ENCODE results near the gene ARIH2. TPM values are rescaled to one million over a fixed set of nuclear protein-coding genes. Genes with fewer than 3 reads are reported as not detected.

ARIH2 gene
- total RNA-seq, 1 experiment from 2014 or later, result 122 TPM

DNA sequence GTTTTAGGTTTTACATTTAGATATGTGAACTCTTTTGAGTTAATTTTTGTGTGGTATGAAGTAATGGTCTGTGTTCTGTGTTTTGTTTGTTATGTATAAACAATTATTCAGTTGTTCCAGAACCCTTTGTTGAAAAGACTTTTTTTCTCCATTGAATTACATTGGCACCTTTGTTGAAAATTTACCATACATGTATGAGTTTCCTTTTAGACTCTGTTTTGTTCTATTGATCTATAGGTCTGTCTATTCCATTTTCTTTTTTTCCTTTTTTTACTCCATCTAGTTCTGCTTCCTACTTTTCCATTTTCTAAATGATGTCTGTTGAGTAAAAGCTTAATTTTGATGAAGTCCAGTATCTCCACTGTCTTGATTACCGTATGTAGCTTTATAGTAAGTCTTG lies 31.4 kb downstream of the ARIH2 start:
- Histone ChIP-seq H3K23ac (ENCODE audit: insufficient read length, low read depth, low read length) (no peak overlapping the region), H3T11ph (ENCODE audit: low read length) (no peak overlapping the region), H4K91ac (ENCODE audit: insufficient read length, low read depth, low read length) (no peak overlapping the region), H2BK20ac (ENCODE audit: low read depth, low read length, poor library complexity, severe bottlenecking) (no peak overlapping the region), H2BK15ac (ENCODE audit: low read depth, low read length) (no peak overlapping the region), H3K9ac (ENCODE audit: extremely low read depth, insufficient read length, low read length) (no peak overlapping the region), H3K14ac (ENCODE audit: insufficient read depth, low read length) (no peak overlapping the region), H2BK12ac (ENCODE audit: insufficient read length, low read depth, low read length) (no peak overlapping the region), H2BK120ac (ENCODE audit: low read depth, low read length, poor library complexity, severe bottlenecking) (no peak overlapping the region), H3K18ac (ENCODE audit: insufficient read length, low read depth, low read length) (no peak overlapping the region), H3K9me3 (ENCODE audit: control insufficient read depth, low read depth, low read length) (no peaks in the 10 kb centered on the region), H3K79me1 (ENCODE audit: insufficient read depth, low read depth, low read length, poor library complexity, severe bottlenecking) (peaks cover 2% of the 10 kb centered on the region), H4K8ac (replicated peaks; ENCODE audit: insufficient read length, low read depth, low read length) (no peak overlapping the region), H4K5ac (ENCODE audit: insufficient read length, low read depth, low read length) (no peak overlapping the region), H3K23me2 (ENCODE audit: insufficient read length, low read depth, low read length, poor library complexity, severe bottlenecking) (no peaks in the 10 kb centered on the region), H3K79me2 (ENCODE audit: insufficient read depth, low read length) (no peaks in the 10 kb centered on the region; the same call in 1 of the 2 replicates), H2AFZ (ENCODE audit: low read length) (no peak overlapping the region), H3K56ac (ENCODE audit: insufficient read length, low read depth, low read length) (no peak overlapping the region), H3K4ac (ENCODE audit: low read depth, low read length) (no peak overlapping the region), H3K27me3 (ENCODE audit: insufficient read depth, low read length) (no peaks in the 10 kb centered on the region), H4K20me1 (ENCODE audit: control insufficient read depth, insufficient read depth, insufficient read length) (no peaks in the 10 kb centered on the region), H3K4me1 (ENCODE audit: insufficient read depth, low read length) (no peaks in the 10 kb centered on the region), H3K27ac (ENCODE audit: insufficient read length, low read depth, low read length) (no peak overlapping the region), H2BK5ac (ENCODE audit: insufficient read length, low read length) (no peak overlapping the region), H3K4me2 (ENCODE audit: insufficient read depth, insufficient read length, low read length) (no peak overlapping the region), H2AK5ac (ENCODE audit: insufficient read length, low read length) (no peak overlapping the region)
- Mint-ChIP-seq H3K36me3 (ENCODE audit: insufficient read depth in 1 of 3, low read depth in 3 of 3) (peaks cover 7 to 22% (median 14%) of the 10 kb centered on the region in 3 experiments; a peak in 6 of 7 replicates), H3K27ac (peak overlapping the region in 1 of 3 experiments; percentile 39; a peak in 1 of 7 replicates), H3K27me3 (ENCODE audit: low read depth) (no peaks in the 10 kb centered on the region), H3K4me3 (no peak overlapping the region), H3K4me1 (peaks cover 4 to 10% of the 10 kb centered on the region in 2 experiments; a peak in 3 of 4 replicates), H3K9me3 (no peaks in the 10 kb centered on the region)
- no CpG with 5 or more reads among the region's 1 CpG for WGBS (ENCODE audit: extremely low coverage, insufficient read length, low lambda C conversion rate)
- TF ChIP-seq, protein P1, sequence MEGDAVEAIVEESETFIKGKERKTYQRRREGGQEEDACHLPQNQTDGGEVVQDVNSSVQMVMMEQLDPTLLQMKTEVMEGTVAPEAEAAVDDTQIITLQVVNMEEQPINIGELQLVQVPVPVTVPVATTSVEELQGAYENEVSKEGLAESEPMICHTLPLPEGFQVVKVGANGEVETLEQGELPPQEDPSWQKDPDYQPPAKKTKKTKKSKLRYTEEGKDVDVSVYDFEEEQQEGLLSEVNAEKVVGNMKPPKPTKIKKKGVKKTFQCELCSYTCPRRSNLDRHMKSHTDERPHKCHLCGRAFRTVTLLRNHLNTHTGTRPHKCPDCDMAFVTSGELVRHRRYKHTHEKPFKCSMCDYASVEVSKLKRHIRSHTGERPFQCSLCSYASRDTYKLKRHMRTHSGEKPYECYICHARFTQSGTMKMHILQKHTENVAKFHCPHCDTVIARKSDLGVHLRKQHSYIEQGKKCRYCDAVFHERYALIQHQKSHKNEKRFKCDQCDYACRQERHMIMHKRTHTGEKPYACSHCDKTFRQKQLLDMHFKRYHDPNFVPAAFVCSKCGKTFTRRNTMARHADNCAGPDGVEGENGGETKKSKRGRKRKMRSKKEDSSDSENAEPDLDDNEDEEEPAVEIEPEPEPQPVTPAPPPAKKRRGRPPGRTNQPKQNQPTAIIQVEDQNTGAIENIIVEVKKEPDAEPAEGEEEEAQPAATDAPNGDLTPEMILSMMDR (conservative IDR thresholded peaks at IDR 0.05), result no peak
- DNase-seq, result no peak
